ENCODE data around the gene ADAMTSL3. TPM values are rescaled to one million over a fixed set of nuclear protein-coding genes. Genes with fewer than 3 reads are reported as not detected.
"Not testable (repeated sequence)": the region's sequence is repeated elsewhere in the genome, so short reads cannot be mapped to it uniquely, and the experiment has no call there.

The ADAMTSL3 gene
- total and polyA plus RNA-seq, 2 donors (not counting 1 experiment from before 2014, with no cell fraction given): 0.14 to 0.17 TPM

DNA sequence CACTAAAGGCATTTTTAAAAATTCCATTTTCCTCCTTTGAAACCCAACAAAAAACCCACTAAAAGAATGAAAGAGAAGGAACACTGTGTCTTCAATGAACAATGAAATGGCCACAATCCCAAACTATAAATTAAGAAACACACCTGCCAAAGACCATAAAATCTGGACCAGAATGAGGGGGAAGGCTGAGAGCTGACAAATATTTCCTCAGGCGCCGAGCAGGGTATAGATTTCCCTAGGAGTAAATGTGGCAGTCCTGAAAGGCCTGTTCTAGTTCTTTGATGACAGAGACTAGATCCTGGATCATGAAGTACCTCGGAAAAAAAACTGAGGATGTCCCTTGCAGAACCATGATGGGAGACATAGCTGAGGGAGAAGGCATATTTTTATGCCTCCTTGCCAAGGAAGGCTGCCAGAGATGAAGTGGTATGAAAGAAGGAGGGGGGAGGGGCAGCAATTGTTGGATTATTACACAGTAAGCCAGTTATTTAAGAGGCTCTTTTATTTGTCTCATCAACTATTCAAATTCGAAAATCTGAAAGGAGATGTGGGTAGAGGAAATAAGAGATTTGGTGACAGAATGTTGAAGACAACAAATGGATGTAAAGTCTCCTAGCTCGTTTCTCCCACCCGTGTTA lies 306.4 kb downstream of the ADAMTSL3 start:
- Histone ChIP-seq H3K4me1 (ENCODE audit: control insufficient read depth, extremely low read depth, insufficient read depth, low read length) (no peaks in the 10 kb centered on the region), H3K27ac (ENCODE audit: insufficient read depth, low read length) (no peak overlapping the region), H4K20me1 (ENCODE audit: control insufficient read depth, extremely low read depth, insufficient read depth, low read length) (no peaks in the 10 kb centered on the region), H3K4me3 (replicated peaks in 1 of 4; ENCODE audit: control extremely low read depth in 1 of 4, insufficient read depth in 1 of 4, low read depth in 3 of 4, low read length in 4 of 4) (no peak overlapping the region), H3K36me3 (ENCODE audit: control insufficient read depth, insufficient read depth, low read length) (no peaks in the 10 kb centered on the region), H3K79me2 (ENCODE audit: control insufficient read depth, insufficient read depth, low read length) (no peaks in the 10 kb centered on the region), H3K27me3 (ENCODE audit: control insufficient read depth, insufficient read depth, low read length) (no peaks in the 10 kb centered on the region), H3K9me3 (ENCODE audit: control insufficient read depth, insufficient read depth, low read depth, low read length) (no peaks in the 10 kb centered on the region), H2AFZ (ENCODE audit: low read length) (no peak overlapping the region), H3K4me2 (ENCODE audit: extremely low read depth, insufficient read depth, low read length) (no peak overlapping the region), H3K9ac (ENCODE audit: insufficient read depth, low read length) (no peak overlapping the region)
- TF ChIP-seq CTCF (conservative IDR thresholded peaks at IDR 0.05 in 1 of 2, IDR thresholded peaks at IDR 0.05 in 1 of 2; ENCODE audit: low read depth in 1 of 2, low read length in 2 of 2): no peak
- no peak for TF ChIP-seq EZH2 (IDR thresholded peaks at IDR 0.05; ENCODE audit: low read length, missing control alignments)
- no peak for DNase-seq (ENCODE audit: low read depth in 2 of 2)

- H3K4me1 ChIP-seq (ENCODE audit: control insufficient read depth, extremely low read depth, insufficient read depth, low read length): no peaks in the 10 kb centered on the region
- H3K27me3 ChIP-seq (ENCODE audit: control insufficient read depth, insufficient read depth, low read length): no peaks in the 10 kb centered on the region
- H3K4me3 ChIP-seq (replicated peaks in 1 of 4; ENCODE audit: control extremely low read depth in 1 of 4, insufficient read depth in 1 of 4, low read depth in 3 of 4, low read length in 4 of 4): no peak overlapping the region
Observed at GRCh38 chr15:83961311-83961710, 307.4 kb downstream of the ADAMTSL3 start.

DNA sequence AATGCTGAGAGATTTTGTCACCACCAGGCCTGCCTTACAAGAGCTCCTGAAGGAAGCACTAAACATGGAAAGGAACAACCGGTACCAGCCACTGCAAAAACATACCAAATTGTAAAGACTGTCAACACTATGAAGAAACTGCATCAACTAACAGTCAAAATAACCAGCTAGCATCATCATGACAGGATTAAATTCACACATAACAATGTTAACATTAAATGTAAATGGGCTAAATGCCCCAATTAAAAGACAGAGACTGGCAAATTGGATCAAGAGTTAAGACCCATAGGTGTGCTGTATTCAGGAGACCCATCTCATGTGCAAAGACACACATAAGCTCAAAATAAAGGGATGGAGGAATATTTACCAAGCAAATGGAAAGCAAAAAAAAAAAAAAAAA lies 311.0 kb downstream of the ADAMTSL3 start:
- H3K4me3 ChIP-seq (replicated peaks in 1 of 4; ENCODE audit: control extremely low read depth in 1 of 4, insufficient read depth in 1 of 4, low read depth in 3 of 4, low read length in 4 of 4); H3K4me2 ChIP-seq (ENCODE audit: extremely low read depth, insufficient read depth, low read length): not testable (repeated sequence)

More at GRCh38 chr15:83961311-83961710, 307.4 kb downstream of the ADAMTSL3 start:
- no peak overlapping the region for H3K4me2 ChIP-seq (ENCODE audit: extremely low read depth, insufficient read depth, low read length)
- H3K9me3 ChIP-seq (ENCODE audit: control insufficient read depth, insufficient read depth, low read depth, low read length): no peaks in the 10 kb centered on the region
- no peak for TF ChIP-seq EZH2 (IDR thresholded peaks at IDR 0.05; ENCODE audit: low read length, missing control alignments)
- no peak for TF ChIP-seq CTCF (conservative IDR thresholded peaks at IDR 0.05 in 1 of 2, IDR thresholded peaks at IDR 0.05 in 1 of 2; ENCODE audit: low read depth in 1 of 2, low read length in 2 of 2)
- H3K79me2 ChIP-seq (ENCODE audit: control insufficient read depth, insufficient read depth, low read length): no peaks in the 10 kb centered on the region
- no peak overlapping the region for H2AFZ ChIP-seq (ENCODE audit: low read length)
- DNase-seq (ENCODE audit: low read depth in 2 of 2): no peak
- no peaks in the 10 kb centered on the region for H3K36me3 ChIP-seq (ENCODE audit: control insufficient read depth, insufficient read depth, low read length)
- no peaks in the 10 kb centered on the region for H4K20me1 ChIP-seq (ENCODE audit: control insufficient read depth, extremely low read depth, insufficient read depth, low read length)
- H3K9ac ChIP-seq (ENCODE audit: insufficient read depth, low read length): no peak overlapping the region
- no peak overlapping the region for H3K27ac ChIP-seq (ENCODE audit: insufficient read depth, low read length)

More for the DNA sequence above, 311.0 kb downstream of the ADAMTSL3 start:
- not testable (repeated sequence) for H3K4me1 ChIP-seq (ENCODE audit: control insufficient read depth, extremely low read depth, insufficient read depth, low read length); H4K20me1 ChIP-seq (ENCODE audit: control insufficient read depth, extremely low read depth, insufficient read depth, low read length); DNase-seq (ENCODE audit: low read depth in 2 of 2); H3K79me2 ChIP-seq (ENCODE audit: control insufficient read depth, insufficient read depth, low read length); H3K9ac ChIP-seq (ENCODE audit: insufficient read depth, low read length); H3K36me3 ChIP-seq (ENCODE audit: control insufficient read depth, insufficient read depth, low read length); H3K9me3 ChIP-seq (ENCODE audit: control insufficient read depth, insufficient read depth, low read depth, low read length); H2AFZ ChIP-seq (ENCODE audit: low read length); H3K27me3 ChIP-seq (ENCODE audit: control insufficient read depth, insufficient read depth, low read length); H3K27ac ChIP-seq (ENCODE audit: insufficient read depth, low read length)
